GM12874 (cell line): ENCODE results near the gene HOXC10.

Experiments used
- TF ChIP-seq, protein P1 (sequence below): IDR thresholded peaks from 2 replicates; pipeline ENCODE4 v1.5.1; 2011; ENCODE audit warnings: low read depth, mild to moderate bottlenecking, control low read depth, low read length, moderate library complexity; ENCODE audit not compliant: insufficient read depth

The HOXC10 gene

DNA sequence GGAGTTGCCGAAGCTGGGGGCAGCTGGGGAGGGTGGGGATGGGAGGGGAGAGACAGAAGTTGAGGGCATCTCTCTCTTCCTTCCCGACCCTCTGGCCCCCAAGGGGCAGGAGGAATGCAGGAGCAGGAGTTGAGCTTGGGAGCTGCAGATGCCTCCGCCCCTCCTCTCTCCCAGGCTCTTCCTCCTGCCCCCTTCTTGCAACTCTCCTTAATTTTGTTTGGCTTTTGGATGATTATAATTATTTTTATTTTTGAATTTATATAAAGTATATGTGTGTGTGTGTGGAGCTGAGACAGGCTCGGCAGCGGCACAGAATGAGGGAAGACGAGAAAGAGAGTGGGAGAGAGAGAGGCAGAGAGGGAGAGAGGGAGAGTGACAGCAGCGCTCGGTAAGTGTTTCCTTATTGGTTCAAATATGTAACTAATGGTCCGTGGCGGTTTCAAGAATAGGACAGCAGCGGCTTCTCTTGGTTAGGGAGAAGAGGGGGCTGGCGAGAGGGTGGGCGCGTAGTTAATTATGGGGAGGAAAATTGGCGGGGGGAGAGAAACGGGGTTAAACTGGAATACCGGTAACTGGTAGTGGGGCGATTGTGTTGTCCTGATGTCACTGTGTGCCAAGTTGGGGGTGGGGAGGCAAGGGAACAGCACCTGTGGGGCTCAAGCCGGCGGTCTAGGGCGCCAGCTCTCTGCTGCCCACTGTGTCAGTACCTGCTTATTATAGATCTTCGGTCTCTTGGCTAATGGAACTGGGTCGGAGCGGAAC lies 32.3 kb downstream of the HOXC10 start:
- TF ChIP-seq, protein P1, sequence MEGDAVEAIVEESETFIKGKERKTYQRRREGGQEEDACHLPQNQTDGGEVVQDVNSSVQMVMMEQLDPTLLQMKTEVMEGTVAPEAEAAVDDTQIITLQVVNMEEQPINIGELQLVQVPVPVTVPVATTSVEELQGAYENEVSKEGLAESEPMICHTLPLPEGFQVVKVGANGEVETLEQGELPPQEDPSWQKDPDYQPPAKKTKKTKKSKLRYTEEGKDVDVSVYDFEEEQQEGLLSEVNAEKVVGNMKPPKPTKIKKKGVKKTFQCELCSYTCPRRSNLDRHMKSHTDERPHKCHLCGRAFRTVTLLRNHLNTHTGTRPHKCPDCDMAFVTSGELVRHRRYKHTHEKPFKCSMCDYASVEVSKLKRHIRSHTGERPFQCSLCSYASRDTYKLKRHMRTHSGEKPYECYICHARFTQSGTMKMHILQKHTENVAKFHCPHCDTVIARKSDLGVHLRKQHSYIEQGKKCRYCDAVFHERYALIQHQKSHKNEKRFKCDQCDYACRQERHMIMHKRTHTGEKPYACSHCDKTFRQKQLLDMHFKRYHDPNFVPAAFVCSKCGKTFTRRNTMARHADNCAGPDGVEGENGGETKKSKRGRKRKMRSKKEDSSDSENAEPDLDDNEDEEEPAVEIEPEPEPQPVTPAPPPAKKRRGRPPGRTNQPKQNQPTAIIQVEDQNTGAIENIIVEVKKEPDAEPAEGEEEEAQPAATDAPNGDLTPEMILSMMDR = 0 out of 2 replicates have a peak, but pooled peaks have one; percentile 13

DNA sequence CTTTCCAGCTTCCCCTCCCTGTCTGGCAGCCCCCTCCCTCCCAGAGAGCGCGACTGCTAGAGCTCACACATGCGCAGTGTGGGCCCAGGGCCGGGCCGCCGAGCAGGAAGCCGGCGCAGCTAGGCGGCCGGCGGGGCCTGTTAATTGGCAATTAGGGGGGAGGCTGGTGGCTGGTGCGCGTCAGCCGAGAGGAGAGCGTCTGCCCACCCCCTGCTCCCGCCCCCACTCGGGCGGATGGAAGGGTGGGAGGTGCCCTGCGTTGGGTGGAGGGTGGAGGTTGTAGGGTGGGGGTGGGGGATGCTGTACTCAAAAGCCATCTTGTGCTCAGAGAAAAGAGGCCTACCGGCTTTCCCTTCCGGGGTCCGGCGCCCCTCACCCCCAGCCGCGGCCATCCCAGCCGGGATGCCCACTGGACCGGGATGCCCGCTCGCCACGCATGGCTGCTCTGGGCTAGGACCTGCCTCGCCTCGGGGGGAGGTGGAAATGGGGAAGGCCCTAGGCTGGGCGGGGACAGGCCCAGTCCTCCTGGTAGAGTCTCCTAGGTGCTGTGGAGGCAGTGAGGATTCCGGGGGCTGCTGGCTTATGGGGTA lies 33.0 kb downstream of the HOXC10 start:
- TF ChIP-seq, protein P1 = no peak

DNA sequence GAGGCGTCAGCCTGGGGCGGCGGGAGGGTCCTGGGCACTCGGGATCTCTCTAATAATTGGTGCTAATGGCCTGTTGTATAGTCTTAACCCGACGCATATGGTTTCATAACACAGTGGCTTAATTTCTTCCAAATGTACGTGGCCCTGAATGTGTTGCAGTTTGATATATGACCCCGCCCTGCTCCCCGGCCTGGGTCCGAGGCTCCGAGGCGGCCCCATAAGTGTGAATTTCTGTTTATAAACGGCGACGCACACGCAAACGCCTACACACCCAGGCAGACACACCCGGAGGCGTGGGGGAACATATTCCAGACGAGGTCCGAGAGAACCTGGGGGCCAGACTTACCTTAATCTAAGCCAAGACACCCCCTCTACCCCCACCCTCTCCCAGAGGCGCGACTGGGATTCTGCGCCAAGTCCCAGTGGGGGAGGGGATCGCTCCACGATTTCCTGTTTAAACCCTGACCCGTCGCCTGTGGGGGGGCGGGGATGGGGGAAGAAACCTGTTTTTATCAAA lies 33.6 kb downstream of the HOXC10 start:
- TF ChIP-seq, protein P1 = no peak

DNA sequence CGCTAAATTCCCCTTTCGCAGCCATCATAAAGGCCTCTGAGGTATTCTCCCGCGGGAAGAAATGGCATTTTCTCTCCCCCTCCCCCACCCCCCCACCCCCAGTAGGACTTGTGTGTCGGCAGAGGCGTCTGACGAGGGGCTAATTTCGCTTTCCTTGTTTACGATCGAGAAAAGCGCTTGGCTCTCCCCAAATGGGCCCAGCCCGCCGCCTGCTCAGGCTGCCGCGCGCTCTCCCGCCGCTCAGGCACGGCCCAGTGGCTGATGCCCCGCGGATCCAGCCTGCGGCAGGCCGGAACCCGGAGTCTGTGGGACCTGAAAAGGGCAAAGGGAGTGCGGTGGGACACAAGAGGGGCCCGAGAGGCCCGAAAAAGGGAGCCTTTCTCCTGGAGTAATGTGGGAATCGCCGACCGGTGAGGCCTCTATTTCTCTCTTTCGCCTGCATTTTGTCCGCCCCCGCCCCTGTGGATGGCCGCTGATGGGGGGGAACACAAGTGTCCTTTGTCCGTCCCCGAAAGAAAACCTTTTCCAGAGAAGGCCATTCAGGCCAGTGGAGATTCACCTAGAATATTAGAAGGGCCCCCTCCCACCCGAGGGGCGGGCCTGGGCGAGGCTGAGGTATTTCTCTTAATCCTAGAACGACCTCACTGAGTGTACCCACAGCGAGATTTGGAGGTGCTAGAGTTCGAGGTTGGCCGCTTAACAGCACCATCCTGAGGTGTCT lies 34.3 kb downstream of the HOXC10 start:
- TF ChIP-seq, protein P1 = no peak

DNA sequence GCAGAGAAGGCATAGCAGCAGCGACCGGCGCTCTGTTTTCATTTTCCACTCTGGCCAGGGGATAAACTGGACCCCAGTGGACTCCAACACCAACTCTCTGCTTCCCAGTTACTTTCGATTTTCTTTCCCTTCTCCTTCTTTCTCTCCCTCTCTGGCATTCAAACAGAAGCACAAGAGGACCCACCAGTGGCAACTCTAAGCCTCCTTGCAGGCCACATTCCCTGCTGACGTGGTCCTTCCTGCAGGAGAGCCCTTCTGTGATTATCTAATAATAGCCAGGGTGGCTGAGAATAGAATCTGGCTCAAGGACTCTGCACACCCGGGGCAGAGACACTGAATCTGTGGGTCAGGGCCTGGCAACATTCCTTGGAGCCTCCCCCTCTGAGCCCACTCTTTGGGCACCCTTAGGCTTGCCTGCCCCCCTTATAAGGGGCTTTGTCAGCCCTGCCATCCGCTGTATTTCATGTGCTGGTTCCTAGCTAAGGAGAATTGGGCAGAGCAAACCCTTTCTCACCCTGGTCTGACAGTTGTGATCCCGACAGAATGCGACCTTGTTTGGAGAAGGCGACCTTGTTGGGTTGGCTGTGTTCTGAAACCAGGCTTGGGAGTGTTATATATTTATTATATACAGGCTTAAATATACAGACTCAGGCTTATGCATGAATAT lies 35.1 kb downstream of the HOXC10 start:
- TF ChIP-seq, protein P1 = no peak

DNA sequence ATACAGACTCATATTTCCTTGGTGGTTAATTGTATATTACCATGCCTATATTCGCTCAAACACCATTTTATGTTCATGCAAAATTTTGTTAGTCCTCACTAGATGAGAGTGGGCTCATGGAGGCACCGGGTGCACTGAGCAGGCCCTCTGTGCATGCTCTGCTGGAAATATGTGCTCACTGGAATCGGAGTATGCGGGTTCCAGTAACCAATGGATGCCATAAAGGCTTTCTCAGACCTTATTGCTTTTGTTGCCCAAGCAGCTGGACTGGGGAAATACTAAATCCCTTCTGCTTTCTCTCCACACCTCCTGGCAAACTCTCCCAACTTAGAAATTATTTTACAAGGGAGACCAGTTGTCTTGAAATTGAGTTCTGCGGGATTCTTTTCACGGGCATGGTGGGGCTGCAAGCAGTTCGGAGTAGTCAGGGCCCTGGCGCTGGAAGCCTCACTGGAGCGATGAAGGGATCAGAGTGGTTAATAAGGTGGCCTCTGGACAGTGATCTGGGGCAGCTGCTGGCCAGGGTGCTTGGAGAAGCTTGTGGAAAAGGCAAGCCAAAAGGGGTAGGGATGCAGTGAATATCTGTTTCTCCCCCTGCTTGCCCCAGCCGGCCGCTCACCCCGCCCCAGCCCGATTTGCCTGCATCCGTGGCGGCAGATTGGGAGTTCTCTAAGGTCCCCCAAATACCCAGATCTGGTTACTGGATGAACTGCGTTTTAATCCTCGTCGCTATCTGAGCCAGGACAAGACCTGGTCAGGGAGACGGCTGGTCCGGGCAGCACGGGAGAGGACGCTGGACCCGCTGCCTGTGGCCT lies 35.9 kb downstream of the HOXC10 start:
- TF ChIP-seq, protein P1 = no peak
